ENCODE measurements around the gene ZBTB17.

DNA sequence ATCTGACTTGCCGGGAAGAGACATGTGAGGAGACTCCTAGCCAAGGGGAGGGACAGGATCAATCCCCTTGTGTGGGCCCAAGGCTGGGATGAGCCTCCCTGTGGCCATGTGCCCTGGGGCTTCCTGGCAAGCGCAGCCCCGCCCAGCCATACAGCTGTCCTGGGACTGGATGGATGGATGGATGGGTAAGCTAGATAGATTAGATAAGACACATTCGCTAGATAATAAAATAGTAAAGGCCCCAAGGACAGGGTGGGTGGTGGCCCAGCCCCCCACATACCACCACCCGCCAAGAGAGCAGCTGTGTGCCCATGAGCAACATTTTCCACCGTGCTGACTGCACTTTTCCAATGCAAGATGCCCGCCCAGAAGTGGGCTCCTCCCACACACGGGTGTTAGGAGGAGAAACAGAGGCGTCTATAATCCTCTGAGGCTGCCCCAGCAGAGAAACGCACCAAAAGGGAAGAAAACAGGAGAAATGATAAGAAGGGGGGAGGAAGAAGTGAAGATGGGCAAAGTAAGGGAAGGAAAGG lies 25.1 kb downstream of the ZBTB17 start:
- TF ChIP-seq POLR2A (IDR thresholded peaks at IDR 0.05; ENCODE audit: low read depth, low read length) = no peak
- TF ChIP-seq TAF1 (IDR thresholded peaks at IDR 0.05; ENCODE audit: borderline replicate concordance, low read depth, low read length) = no peak
- TF ChIP-seq POLR2AphosphoS5 (IDR thresholded peaks at IDR 0.05; ENCODE audit: low read depth, low read length) = no peak
